HG03354 (cell line): Measurements from ENCODE around the gene TNNC2.
"Not testable (repeated sequence)": the region's sequence is repeated elsewhere in the genome, so short reads cannot be mapped to it uniquely, and the experiment has no call there.

Experiments
- ATAC-seq: cut with Tn5 transposase; IDR thresholded peaks from one replicate; pipeline ENCODE4 v1.9.1; 2021; ENCODE audit warnings: mild to moderate bottlenecking; ENCODE audit not compliant: unreplicated experiment, poor library complexity, severe bottlenecking

TNNC2 gene

GRCh38 chr20:45850238-45850637 is 23.1 kb upstream of the TNNC2 start:
- ATAC-seq: no peak

GRCh38 chr20:45848969-45849582 is 22.0 kb upstream of the TNNC2 start:
- ATAC-seq: no peak

- ATAC-seq: no peak
Measured at GRCh38 chr20:45848421-45848820, 21.3 kb upstream of the TNNC2 start.

- ATAC-seq: no peak
Measured at GRCh38 chr20:45845452-45845851, 18.3 kb upstream of the TNNC2 start.

GRCh38 chr20:45843506-45843905 is 16.4 kb upstream of the TNNC2 start:
- ATAC-seq: no peak

GRCh38 chr20:45842169-45842812 is 15.2 kb upstream of the TNNC2 start:
- peak; percentile 57 for ATAC-seq

GRCh38 chr20:45841407-45842129 is 14.5 kb upstream of the TNNC2 start:
- no peak for ATAC-seq

GRCh38 chr20:45840700-45841198 is 13.6 kb upstream of the TNNC2 start:
- no peak for ATAC-seq

- no peak for ATAC-seq
Measured at GRCh38 chr20:45836841-45837240, 9.7 kb upstream of the TNNC2 start.

GRCh38 chr20:45835825-45836224 is 8.7 kb upstream of the TNNC2 start:
- no peak for ATAC-seq

- ATAC-seq: no peak
Measured at GRCh38 chr20:45835329-45835765, 8.2 kb upstream of the TNNC2 start.

GRCh38 chr20:45834797-45835161 is 7.7 kb upstream of the TNNC2 start:
- no peak for ATAC-seq

- peak; percentile 46 for ATAC-seq
Measured at GRCh38 chr20:45833883-45834796, 7.0 kb upstream of the TNNC2 start.

- ATAC-seq: peak; percentile 46
Measured at GRCh38 chr20:45833030-45833882, 6.1 kb upstream of the TNNC2 start, which contains the start of gene SNX21. Gene SNX21 (plus strand): TSS chr20:45833799. CDS start chr20:45833920, 121 bp downstream.

GRCh38 chr20:45832619-45833018 is 5.5 kb upstream of the TNNC2 start:
- ATAC-seq: no peak

- ATAC-seq: not testable (repeated sequence)
Measured at GRCh38 chr20:45829673-45830106, 2.6 kb upstream of the TNNC2 start.

- no peak for ATAC-seq
Measured at GRCh38 chr20:45828589-45828988, 1.5 kb upstream of the TNNC2 start.

- no peak for ATAC-seq
Measured at GRCh38 chr20:45827712-45828111, 600 bp upstream of the TNNC2 start.
